Upper lobe of left lung (tissue), 6 donors: ENCODE results near the gene ATP1B1. TPM values are rescaled to one million over a fixed set of nuclear protein-coding genes. Genes with fewer than 3 reads are reported as not detected.

ENCODE experiments used
- ATAC-seq, 2 donors: fragments of 200-7000 bp; cut with Tn5 transposase; one replicate each; pipeline ENCODE4 v1.9.1; 2022; ENCODE audit warnings: mild to moderate bottlenecking in 2 of 2, moderate library complexity in 2 of 2; ENCODE audit not compliant: low FRiP score in 2 of 2
- DNase-seq, 2 donors: peaks; one replicate each; pipeline ENCODE4 v3.0.0-alpha.2; 2019 to 2020
- H3K27ac ChIP-seq, 4 donors: fragments of 200-600 bp; sonication (generic); one replicate each; pipeline ENCODE4 v1.5.1; 2016 to 2019
- H3K27me3 ChIP-seq, 4 donors: fragments of 200-600 bp; sonication (generic); one replicate each; pipeline ENCODE4 v1.5.1; 2017 to 2019
- H3K36me3 ChIP-seq, 4 donors: fragments of 200-600 bp; sonication (generic); one replicate each; pipeline ENCODE4 v1.5.1; 2016 to 2019
- H3K4me1 ChIP-seq, 4 donors: fragments of 200-600 bp; sonication (generic); one replicate each; pipeline ENCODE4 v1.5.1; 2018 to 2019
- H3K4me3 ChIP-seq, 4 donors: fragments of 200-600 bp; sonication (generic); one replicate each; pipeline ENCODE4 v1.5.1; 2017 to 2019; ENCODE audit warnings: mild to moderate bottlenecking in 2 of 4, moderate library complexity in 1 of 4
- H3K9me3 ChIP-seq, 4 donors: fragments of 200-600 bp; sonication (generic); one replicate each; pipeline ENCODE4 v1.5.1; 2018 to 2019
- CTCF ChIP-seq, 6 experiments: fragments of 450-650 bp in 4 of 6; fragments of 200-600 bp in 2 of 6; sonication (generic) in 2 of 6; IDR thresholded peaks; one replicate each; pipeline ENCODE4 v1.5.1; 2016 to 2019; ENCODE audit warnings: antibody characterized with exemption in 6 of 6
- EP300 ChIP-seq, 4 donors: sonication (generic); formaldehyde crosslinking; IDR thresholded peaks; one replicate each; pipeline ENCODE4 v1.5.1; 2017; ENCODE audit warnings: antibody characterized with exemption in 4 of 4, control low read depth in 2 of 4
- POLR2A ChIP-seq, 4 donors: fragments of 450-650 bp; IDR thresholded peaks; one replicate each; pipeline ENCODE4 v1.5.1; 2016 to 2017; ENCODE audit warnings: antibody characterized with exemption in 4 of 4, mild to moderate bottlenecking in 2 of 4
- POLR2AphosphoS5 ChIP-seq, 2 donors: sonication (generic); formaldehyde crosslinking; IDR thresholded peaks; one replicate each; pipeline ENCODE4 v1.5.1; 2017; ENCODE audit warnings: antibody characterized with exemption in 2 of 2
- WGBS, 2 donors: methylation state at CpG; one replicate each; pipeline ENCODE4 v1.1.5; 2017 to 2018; 5-methylcytosine and 5-hydroxymethylcytosine counted together
- total RNA-seq, 6 donors: library from RNA; depleted of rRNA in 4 of 6; stranded (reverse); fragments of >200 nt in 4 of 6; gene quantifications; one replicate each; pipeline versions ENCODE4 v1.1.0 to v1.2.1, GENCODE V29; 2016 to 2021
- donor health status: DM: no; HTN: no; CAD: no; lungs with moderate emphysema.
- donor health status: DM: no; HTN: yes; CAD: no; lungs with severe emphysema.

Gene ATP1B1
- total RNA-seq, 6 donors from 2014 or later, result 31.4 to 309 (median 172) TPM

- Histone ChIP-seq H3K9me3 (no peaks in the 10 kb centered on the region), H3K36me3 (no peaks in the 10 kb centered on the region), H3K27me3 (no peaks in the 10 kb centered on the region), H3K4me1 (no peaks in the 10 kb centered on the region), H3K4me3 (no peak overlapping the region), H3K27ac (no peak overlapping the region)
- TF ChIP-seq POLR2AphosphoS5 (IDR thresholded peaks at IDR 0.05) (no peak), EP300 (IDR thresholded peaks at IDR 0.05) (no peak), CTCF (IDR thresholded peaks at IDR 0.05) (no peak), POLR2A (IDR thresholded peaks at IDR 0.05) (no peak)
- ATAC-seq (no peak), DNase-seq (no peak)
- 91 to 94% methylated on average over 7 of the region's 7 CpGs for WGBS, 2 donors
Observed at GRCh38 chr1:169144941-169145626, 38.6 kb downstream of the ATP1B1 start.

- H3K27ac ChIP-seq, result no peak overlapping the region
- WGBS, 2 donors, result 96 to 100% methylated on average over 1 of the region's 1 CpG
- DNase-seq (no peak), ATAC-seq (no peak)
- H3K27me3 ChIP-seq, result no peaks in the 10 kb centered on the region
- no peaks in the 10 kb centered on the region for H3K9me3 ChIP-seq
- H3K4me3 ChIP-seq, result no peak overlapping the region
- TF ChIP-seq POLR2A (IDR thresholded peaks at IDR 0.05) (no peak), CTCF (IDR thresholded peaks at IDR 0.05) (no peak), EP300 (IDR thresholded peaks at IDR 0.05) (no peak), POLR2AphosphoS5 (IDR thresholded peaks at IDR 0.05) (no peak)
- H3K4me1 ChIP-seq, result no peaks in the 10 kb centered on the region
- H3K36me3 ChIP-seq, result no peaks in the 10 kb centered on the region
Observed at GRCh38 chr1:169146576-169147214, 40.2 kb downstream of the ATP1B1 start.

GRCh38 chr1:169148472-169149252 is 42.2 kb downstream of the ATP1B1 start:
- Histone ChIP-seq H3K36me3 (no peaks in the 10 kb centered on the region), H3K4me3 (no peak overlapping the region), H3K4me1 (no peaks in the 10 kb centered on the region), H3K9me3 (no peaks in the 10 kb centered on the region), H3K27ac (no peak overlapping the region), H3K27me3 (no peaks in the 10 kb centered on the region)
- 69 to 72% methylated on average over 5 of the region's 5 CpGs for WGBS, 2 donors
- DNase-seq, result no peak
- ATAC-seq, result no peak
- TF ChIP-seq CTCF (IDR thresholded peaks at IDR 0.05) (no peak), POLR2A (IDR thresholded peaks at IDR 0.05) (no peak), POLR2AphosphoS5 (IDR thresholded peaks at IDR 0.05) (no peak), EP300 (IDR thresholded peaks at IDR 0.05) (no peak)

- TF ChIP-seq EP300 (IDR thresholded peaks at IDR 0.05) (no peak), POLR2AphosphoS5 (IDR thresholded peaks at IDR 0.05) (no peak), POLR2A (IDR thresholded peaks at IDR 0.05) (no peak), CTCF (IDR thresholded peaks at IDR 0.05) (no peak)
- WGBS, 2 donors, result 77 to 85% methylated on average over 2 of the region's 2 CpGs
Observed at GRCh38 chr1:169149555-169150286, 43.2 kb downstream of the ATP1B1 start.

More at GRCh38 chr1:169149555-169150286, 43.2 kb downstream of the ATP1B1 start:
- Histone ChIP-seq H3K36me3 (no peaks in the 10 kb centered on the region), H3K27me3 (no peaks in the 10 kb centered on the region), H3K4me3 (no peak overlapping the region), H3K9me3 (no peaks in the 10 kb centered on the region), H3K4me1 (no peaks in the 10 kb centered on the region), H3K27ac (no peak overlapping the region)
- DNase-seq (no peak), ATAC-seq (no peak)
